Effector memory CD4-positive, alpha-beta T cell (primary cell): Measurements from ENCODE around the gene STK32C.

Experiments
- DNase-seq, 3 donors: peaks; one replicate each; pipeline ENCODE4 v3.0.0-alpha.2; 2020
- H3K27ac ChIP-seq: 2 replicates; pipeline ENCODE4 v1.7.0; 2013; ENCODE audit warnings: mild to moderate bottlenecking, low read length, moderate library complexity; ENCODE audit not compliant: insufficient read depth, poor library complexity, severe bottlenecking
- H3K27me3 ChIP-seq: replicated peaks from 2 replicates; pipeline ENCODE4 v1.7.0; 2013; ENCODE audit warnings: mild to moderate bottlenecking, low read length; ENCODE audit not compliant: insufficient read depth, control insufficient read depth, poor library complexity, severe bottlenecking
- H3K36me3 ChIP-seq: 2 replicates; pipeline ENCODE4 v1.7.0; 2013; ENCODE audit warnings: mild to moderate bottlenecking, low read length, moderate library complexity; ENCODE audit not compliant: control insufficient read depth, insufficient read depth
- H3K4me1 ChIP-seq: 2 replicates; pipeline ENCODE4 v1.7.0; 2013; ENCODE audit warnings: low read length, mild to moderate bottlenecking; ENCODE audit not compliant: control insufficient read depth, insufficient read depth, poor library complexity, severe bottlenecking
- H3K4me3 ChIP-seq: 2 replicates; pipeline ENCODE4 v1.7.0; 2013; ENCODE audit warnings: low read length, low read depth, mild to moderate bottlenecking; ENCODE audit not compliant: insufficient read depth, poor library complexity, severe bottlenecking
- H3K9me3 ChIP-seq: 2 replicates; pipeline ENCODE4 v1.7.0; 2013; ENCODE audit warnings: mild to moderate bottlenecking, low read length, moderate library complexity; ENCODE audit not compliant: control insufficient read depth

Gene STK32C

DNA sequence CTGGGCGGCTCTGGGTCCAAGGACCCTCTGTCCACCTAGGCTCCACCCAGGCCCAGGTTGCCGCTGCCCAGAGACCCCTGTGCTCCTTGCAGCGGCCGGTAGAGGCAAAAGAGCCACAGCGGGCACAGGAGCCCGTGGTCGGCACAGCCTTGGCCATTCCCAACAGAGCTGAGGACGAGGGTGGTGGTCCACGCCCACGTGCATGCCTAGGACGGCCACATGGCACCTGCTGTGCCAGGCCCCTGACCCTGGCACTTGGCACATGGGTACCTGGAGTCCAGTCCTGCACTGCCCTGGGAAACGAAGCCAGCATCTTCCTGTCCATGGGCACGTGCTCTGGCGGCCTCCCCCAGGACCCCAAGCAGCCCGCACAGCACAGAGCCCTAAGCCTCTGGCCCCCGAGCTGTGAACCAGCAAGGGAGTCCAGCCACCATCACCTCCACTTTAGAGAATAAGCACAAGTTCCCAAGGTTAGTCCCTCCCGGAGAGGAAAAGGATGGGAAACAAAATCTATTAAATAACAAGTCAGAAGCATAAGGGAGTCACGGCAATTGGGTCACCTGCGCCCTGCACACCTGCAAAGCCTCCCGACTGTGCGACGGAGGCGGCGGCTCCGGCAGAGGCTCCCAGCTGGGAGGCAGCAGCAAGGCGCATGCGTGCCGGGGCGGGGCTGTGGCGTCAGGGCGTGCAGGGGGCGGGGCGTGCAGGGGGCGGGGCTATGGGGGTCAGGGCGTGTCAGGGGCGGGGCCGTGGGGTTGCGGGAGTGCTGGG, 59.1 kb downstream of the STK32C start:
- H3K27ac ChIP-seq = no peak overlapping the region
- H3K9me3 ChIP-seq = no peaks in the 10 kb centered on the region
- no peaks in the 10 kb centered on the region for H3K4me1 ChIP-seq
- no peaks in the 10 kb centered on the region for H3K36me3 ChIP-seq
- H3K27me3 ChIP-seq = no peaks in the 10 kb centered on the region
- no peak overlapping the region for H3K4me3 ChIP-seq
- peak; percentile 39 to 60 (median 56) for DNase-seq

DNA sequence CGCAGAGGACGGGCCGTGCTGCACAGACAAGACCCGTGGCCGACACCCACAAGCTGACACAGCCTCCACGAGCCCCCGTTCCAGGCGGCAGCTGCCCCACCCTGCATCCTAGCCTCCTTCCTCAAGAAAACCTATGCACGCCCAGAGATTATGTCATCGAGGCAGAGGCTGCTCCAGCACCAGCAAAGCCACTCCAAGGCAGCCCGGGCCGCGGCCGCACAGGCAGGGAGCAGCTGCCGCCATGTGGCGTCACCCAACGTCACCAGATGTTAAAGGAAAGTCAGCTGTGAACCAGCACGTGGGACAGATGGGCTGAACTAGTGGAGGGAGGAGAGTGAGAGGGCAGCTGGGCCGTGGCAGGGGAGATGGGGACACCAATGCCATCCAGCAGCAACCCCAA, 59.8 kb downstream of the STK32C start:
- no peak for DNase-seq
- no peak overlapping the region for H3K27ac ChIP-seq
- no peaks in the 10 kb centered on the region for H3K27me3 ChIP-seq
- no peaks in the 10 kb centered on the region for H3K4me1 ChIP-seq
- no peaks in the 10 kb centered on the region for H3K36me3 ChIP-seq
- no peaks in the 10 kb centered on the region for H3K9me3 ChIP-seq
- no peak overlapping the region for H3K4me3 ChIP-seq

DNA sequence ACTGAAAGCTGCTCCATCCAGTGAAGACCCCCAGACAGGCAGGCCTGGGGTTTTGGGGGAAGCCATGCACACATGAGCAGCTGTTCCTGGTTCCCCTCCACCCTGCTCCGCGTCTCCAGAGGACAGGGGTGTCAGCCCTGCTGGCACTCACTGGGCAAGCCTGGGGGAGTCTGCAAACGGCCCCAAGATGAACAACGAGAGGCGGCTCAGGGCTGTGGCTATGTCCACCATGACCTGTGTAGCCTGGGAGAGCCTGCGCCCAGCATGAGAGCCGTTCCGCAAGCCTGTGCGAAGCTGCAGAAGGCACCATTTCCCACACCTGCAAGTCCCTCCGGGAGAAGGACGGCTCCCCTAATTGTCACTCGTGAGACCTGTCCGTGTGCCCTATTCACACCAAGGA, 61.5 kb downstream of the STK32C start:
- H3K9me3 ChIP-seq = no peaks in the 10 kb centered on the region

DNA sequence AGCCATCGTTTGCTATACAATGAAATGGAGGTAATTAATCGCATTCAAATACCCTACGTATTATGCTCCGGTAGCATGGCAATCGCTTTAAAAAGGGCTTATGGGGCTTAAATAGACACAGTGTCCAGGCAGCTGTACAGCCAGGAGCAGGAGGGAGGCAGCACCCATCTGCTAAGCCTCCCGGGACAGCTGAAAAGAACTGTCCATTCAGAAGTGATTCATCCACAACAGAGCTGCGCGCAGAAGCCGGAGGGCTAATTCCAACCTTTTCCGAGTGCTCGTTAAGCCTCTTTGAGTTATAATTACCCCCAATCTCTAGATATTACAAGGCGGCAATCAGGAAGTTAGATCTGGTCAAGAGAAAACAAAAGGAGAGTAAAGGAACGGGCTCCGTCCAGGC, 62.7 kb downstream of the STK32C start:
- Histone ChIP-seq H3K4me1 (no peaks in the 10 kb centered on the region), H3K27me3 (no peaks in the 10 kb centered on the region), H3K9me3 (no peaks in the 10 kb centered on the region), H3K36me3 (no peaks in the 10 kb centered on the region), H3K4me3 (no peak overlapping the region), H3K27ac (no peak overlapping the region)
- DNase-seq = no peak

More for the DNA sequence above, 61.5 kb downstream of the STK32C start:
- no peak for DNase-seq
- Histone ChIP-seq H3K27me3 (no peaks in the 10 kb centered on the region), H3K4me1 (no peaks in the 10 kb centered on the region), H3K27ac (no peak overlapping the region), H3K36me3 (no peaks in the 10 kb centered on the region), H3K4me3 (no peak overlapping the region)

DNA sequence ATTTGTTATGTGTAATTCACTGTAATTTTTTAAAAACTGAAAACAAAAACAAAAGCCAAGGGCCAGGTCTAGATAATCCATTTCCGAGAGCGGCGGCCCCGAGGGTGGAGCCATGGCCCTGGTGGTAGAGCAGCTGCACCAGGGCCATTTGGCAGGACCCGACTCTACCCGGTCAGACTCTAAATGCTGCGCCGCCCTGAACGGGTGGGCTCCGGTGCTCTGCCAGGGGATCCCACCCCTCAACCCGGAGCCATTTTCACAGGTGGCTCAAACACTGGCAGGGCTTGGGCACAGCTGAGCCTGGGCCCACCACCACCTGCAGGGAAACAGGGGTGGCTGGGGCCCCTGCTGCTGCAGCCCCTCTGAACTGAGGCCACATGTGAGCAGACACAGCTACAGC, 64.1 kb downstream of the STK32C start:
- Histone ChIP-seq H3K4me3 (no peak overlapping the region), H3K27me3 (no peaks in the 10 kb centered on the region), H3K4me1 (no peaks in the 10 kb centered on the region), H3K9me3 (no peaks in the 10 kb centered on the region), H3K36me3 (no peaks in the 10 kb centered on the region), H3K27ac (no peak overlapping the region)
- no peak for DNase-seq

DNA sequence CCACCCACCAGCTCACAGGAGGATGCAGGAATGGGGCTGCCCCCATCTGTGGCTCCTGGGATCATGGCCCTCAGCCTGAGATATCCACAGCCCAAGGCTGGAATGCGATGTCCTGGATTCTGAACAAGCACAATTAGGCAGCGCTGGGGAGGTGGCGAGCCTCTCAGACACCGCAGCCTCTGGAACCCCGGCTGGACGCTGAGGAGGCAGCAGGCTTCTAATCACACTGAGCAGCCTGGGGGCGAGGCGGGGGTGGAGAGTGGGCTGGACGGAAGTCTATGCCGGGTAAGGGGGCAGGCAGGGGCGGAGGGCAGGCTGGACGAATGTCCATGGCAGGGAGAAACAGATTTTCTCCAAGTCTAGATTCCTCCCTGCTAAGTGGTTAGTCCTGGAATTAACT, 64.6 kb downstream of the STK32C start:
- Histone ChIP-seq H3K4me3 (no peak overlapping the region), H3K36me3 (no peaks in the 10 kb centered on the region), H3K27ac (no peak overlapping the region), H3K9me3 (no peaks in the 10 kb centered on the region), H3K4me1 (no peaks in the 10 kb centered on the region), H3K27me3 (no peaks in the 10 kb centered on the region)
- DNase-seq = no peak

DNA sequence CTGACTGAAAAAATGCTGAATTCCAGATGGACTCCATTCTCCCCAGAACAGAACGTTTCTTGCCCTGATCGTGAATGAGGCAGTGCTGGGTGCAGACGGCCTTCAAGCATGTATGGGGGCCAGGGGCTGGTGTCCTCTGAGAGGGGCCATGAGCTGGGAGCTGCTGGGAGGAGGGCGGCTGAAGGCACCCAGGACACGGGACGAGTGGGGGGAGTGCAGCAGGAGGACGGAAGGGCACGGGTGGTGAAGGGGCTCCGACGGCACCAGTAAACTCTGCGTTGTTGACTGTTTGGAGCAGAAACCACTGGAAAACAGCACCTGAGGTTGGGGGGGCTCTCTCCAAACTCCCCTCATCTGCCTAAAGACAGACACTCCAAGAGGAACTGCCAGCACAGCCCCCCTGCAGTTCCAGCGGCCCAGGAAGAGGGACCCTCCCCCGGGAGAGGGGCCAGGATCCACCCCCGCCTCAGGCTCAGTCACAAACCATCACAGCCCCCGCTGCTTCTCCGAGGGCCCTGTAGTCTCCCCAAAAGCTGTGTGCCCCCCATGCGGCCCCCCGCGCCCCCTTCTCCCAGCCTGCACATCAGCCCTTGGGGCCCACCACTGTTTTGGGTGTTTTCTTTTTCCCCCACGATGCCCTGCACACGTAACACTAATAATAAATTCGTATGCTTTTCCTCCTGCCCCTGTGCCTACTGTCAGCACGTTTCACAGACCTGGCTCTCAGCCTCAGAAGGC, 65.5 kb downstream of the STK32C start:
- no peak for DNase-seq
- H3K27me3 ChIP-seq = no peaks in the 10 kb centered on the region
- no peaks in the 10 kb centered on the region for H3K9me3 ChIP-seq
- no peak overlapping the region for H3K27ac ChIP-seq
- no peaks in the 10 kb centered on the region for H3K36me3 ChIP-seq
- H3K4me3 ChIP-seq = no peak overlapping the region
- H3K4me1 ChIP-seq = no peaks in the 10 kb centered on the region

DNA sequence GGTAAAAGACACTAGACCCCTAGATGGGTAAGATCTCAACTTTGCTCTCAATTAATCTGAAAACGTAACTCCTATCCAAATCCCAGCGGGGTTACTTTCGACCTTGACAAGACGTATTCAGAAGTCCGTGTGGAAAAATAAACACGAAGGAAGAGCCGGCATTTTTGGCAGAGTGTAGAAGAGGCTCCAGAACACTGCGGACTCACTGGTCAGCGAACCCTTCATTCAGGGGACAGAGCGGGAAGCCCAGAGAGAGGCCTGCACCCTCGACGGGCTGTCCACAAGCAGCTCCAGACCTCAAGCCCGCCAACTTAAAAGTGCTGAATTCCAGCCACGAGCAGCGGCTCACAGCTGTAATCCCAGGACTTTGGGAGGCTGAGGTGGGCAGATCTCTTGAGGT, 66.3 kb downstream of the STK32C start:
- H3K27me3 ChIP-seq = no peaks in the 10 kb centered on the region
- H3K9me3 ChIP-seq = no peaks in the 10 kb centered on the region
- no peak for DNase-seq
- no peaks in the 10 kb centered on the region for H3K4me1 ChIP-seq
- H3K27ac ChIP-seq = no peak overlapping the region
- H3K36me3 ChIP-seq = no peaks in the 10 kb centered on the region
- H3K4me3 ChIP-seq = no peak overlapping the region

DNA sequence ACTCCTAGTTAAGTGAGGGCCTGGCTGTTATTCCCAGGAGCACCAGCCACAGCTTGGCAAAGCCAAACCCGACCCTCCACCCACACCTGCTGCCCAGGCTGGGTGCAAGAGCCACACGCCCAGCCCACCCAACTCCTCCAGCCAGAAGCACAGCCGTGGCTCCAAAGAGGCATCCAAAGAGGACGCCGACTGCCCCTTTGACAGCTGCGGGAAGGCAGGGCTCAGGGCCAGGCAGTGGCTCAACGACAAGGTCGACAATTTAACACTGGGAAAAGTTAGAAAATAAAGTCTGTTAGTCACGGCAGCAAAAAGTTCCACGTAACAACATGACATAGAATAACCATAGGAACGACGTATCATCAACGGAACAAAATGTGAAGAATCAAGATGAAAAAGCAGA, 66.7 kb downstream of the STK32C start:
- Histone ChIP-seq H3K36me3 (no peaks in the 10 kb centered on the region), H3K9me3 (no peaks in the 10 kb centered on the region), H3K27ac (no peak overlapping the region), H3K4me3 (no peak overlapping the region), H3K27me3 (no peaks in the 10 kb centered on the region), H3K4me1 (no peaks in the 10 kb centered on the region)
- no peak for DNase-seq

DNA sequence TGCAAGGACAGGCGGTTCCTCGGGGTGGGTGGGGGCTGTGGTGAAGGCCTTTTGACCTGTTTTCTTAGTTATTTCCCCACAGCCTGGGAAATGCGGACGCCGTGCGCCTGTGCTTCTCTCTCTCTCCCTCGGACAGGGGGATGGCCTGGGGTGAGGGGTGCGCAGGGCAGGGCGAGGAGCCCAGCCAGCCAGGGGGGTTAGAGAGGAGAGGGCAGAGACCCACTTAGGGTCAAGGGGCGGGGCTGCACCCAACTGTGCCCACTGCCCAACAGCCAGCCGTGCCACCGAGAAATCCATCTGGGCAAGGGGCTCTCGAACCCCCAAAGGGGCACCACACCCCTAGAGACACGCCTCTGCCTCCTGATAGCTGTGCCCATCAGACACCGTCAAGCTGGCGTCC, 67.2 kb downstream of the STK32C start:
- no peak for DNase-seq
- Histone ChIP-seq H3K4me1 (no peaks in the 10 kb centered on the region), H3K4me3 (no peak overlapping the region), H3K9me3 (no peaks in the 10 kb centered on the region), H3K27me3 (no peaks in the 10 kb centered on the region), H3K27ac (no peak overlapping the region), H3K36me3 (no peaks in the 10 kb centered on the region)
